ENCODE data around the gene MELK. TPM values are rescaled to one million over a fixed set of nuclear protein-coding genes. Genes with fewer than 3 reads are reported as not detected.

The MELK gene
- polyA plus RNA-seq, 1 donor from 2014 or later = 1.8 TPM

DNA sequence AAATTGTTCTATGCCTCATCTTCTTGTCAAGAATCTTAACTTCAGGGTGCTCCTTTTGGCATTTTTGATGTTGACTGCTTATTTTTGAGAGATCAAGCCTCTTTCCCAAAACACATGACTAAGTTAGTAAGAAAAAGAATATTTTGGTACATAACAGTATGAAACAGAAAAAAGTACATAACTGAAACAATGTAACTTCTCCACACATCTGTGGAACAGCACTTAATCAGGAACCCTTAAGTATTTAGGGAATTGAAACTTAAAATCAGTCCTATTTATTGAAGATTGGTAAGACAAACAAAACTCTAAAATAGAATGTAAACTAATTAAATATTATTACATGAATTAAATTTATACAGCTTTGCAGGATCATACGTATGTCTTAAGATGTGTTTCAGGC lies 103.4 kb downstream of the MELK start:
- no peaks in the 10 kb centered on the region for H3K36me3 ChIP-seq (ENCODE audit: insufficient read depth, low read length)
- no peaks in the 10 kb centered on the region for H3F3A ChIP-seq (ENCODE audit: insufficient read depth, low read length, poor library complexity, severe bottlenecking)
- no peaks in the 10 kb centered on the region for H3K9me2 ChIP-seq (ENCODE audit: insufficient read depth, low read length)
- no peak overlapping the region for H3K4me3 ChIP-seq (ENCODE audit: low read length)
- H3K9me3 ChIP-seq (ENCODE audit: low read length) = no peaks in the 10 kb centered on the region
- H3K27ac ChIP-seq (ENCODE audit: low read length) = no peak overlapping the region
- no peaks in the 10 kb centered on the region for H3K27me3 ChIP-seq (ENCODE audit: insufficient read depth, low read depth, low read length)
- no peak overlapping the region for H2AFZ ChIP-seq (ENCODE audit: low read depth, low read length)
- TF ChIP-seq, protein P1, sequence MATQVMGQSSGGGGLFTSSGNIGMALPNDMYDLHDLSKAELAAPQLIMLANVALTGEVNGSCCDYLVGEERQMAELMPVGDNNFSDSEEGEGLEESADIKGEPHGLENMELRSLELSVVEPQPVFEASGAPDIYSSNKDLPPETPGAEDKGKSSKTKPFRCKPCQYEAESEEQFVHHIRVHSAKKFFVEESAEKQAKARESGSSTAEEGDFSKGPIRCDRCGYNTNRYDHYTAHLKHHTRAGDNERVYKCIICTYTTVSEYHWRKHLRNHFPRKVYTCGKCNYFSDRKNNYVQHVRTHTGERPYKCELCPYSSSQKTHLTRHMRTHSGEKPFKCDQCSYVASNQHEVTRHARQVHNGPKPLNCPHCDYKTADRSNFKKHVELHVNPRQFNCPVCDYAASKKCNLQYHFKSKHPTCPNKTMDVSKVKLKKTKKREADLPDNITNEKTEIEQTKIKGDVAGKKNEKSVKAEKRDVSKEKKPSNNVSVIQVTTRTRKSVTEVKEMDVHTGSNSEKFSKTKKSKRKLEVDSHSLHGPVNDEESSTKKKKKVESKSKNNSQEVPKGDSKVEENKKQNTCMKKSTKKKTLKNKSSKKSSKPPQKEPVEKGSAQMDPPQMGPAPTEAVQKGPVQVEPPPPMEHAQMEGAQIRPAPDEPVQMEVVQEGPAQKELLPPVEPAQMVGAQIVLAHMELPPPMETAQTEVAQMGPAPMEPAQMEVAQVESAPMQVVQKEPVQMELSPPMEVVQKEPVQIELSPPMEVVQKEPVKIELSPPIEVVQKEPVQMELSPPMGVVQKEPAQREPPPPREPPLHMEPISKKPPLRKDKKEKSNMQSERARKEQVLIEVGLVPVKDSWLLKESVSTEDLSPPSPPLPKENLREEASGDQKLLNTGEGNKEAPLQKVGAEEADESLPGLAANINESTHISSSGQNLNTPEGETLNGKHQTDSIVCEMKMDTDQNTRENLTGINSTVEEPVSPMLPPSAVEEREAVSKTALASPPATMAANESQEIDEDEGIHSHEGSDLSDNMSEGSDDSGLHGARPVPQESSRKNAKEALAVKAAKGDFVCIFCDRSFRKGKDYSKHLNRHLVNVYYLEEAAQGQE (IDR thresholded peaks at IDR 0.05; ENCODE audit: borderline replicate concordance) = no peak
- TF ChIP-seq SMC3 (conservative IDR thresholded peaks at IDR 0.05; ENCODE audit: poor library complexity) (no peak), EZH2 (IDR thresholded peaks at IDR 0.05; ENCODE audit: borderline replicate concordance, insufficient read depth, low read length, poor library complexity, severe bottlenecking) (no peak), TAF1 (IDR thresholded peaks at IDR 0.05; ENCODE audit: low read depth) (no peak), EP300 (conservative IDR thresholded peaks at IDR 0.05; ENCODE audit: poor library complexity, severe bottlenecking) (no peak), POLR2AphosphoS5 (IDR thresholded peaks at IDR 0.05) (no peak), MXI1 (conservative IDR thresholded peaks at IDR 0.05; ENCODE audit: poor library complexity, severe bottlenecking) (no peak), RAD21 (conservative IDR thresholded peaks at IDR 0.05) (no peak)
- TF ChIP-seq, protein P2, sequence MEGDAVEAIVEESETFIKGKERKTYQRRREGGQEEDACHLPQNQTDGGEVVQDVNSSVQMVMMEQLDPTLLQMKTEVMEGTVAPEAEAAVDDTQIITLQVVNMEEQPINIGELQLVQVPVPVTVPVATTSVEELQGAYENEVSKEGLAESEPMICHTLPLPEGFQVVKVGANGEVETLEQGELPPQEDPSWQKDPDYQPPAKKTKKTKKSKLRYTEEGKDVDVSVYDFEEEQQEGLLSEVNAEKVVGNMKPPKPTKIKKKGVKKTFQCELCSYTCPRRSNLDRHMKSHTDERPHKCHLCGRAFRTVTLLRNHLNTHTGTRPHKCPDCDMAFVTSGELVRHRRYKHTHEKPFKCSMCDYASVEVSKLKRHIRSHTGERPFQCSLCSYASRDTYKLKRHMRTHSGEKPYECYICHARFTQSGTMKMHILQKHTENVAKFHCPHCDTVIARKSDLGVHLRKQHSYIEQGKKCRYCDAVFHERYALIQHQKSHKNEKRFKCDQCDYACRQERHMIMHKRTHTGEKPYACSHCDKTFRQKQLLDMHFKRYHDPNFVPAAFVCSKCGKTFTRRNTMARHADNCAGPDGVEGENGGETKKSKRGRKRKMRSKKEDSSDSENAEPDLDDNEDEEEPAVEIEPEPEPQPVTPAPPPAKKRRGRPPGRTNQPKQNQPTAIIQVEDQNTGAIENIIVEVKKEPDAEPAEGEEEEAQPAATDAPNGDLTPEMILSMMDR (IDR thresholded peaks at IDR 0.05; ENCODE audit: poor library complexity, severe bottlenecking) = no peak
- no peaks in the 10 kb centered on the region for H4K20me1 ChIP-seq (ENCODE audit: insufficient read depth)
- H3K79me2 ChIP-seq (replicated peaks; ENCODE audit: insufficient read depth, low read length) = no peaks in the 10 kb centered on the region
- H3K9ac ChIP-seq (ENCODE audit: low read length) = no peak overlapping the region
- H3K4me2 ChIP-seq (ENCODE audit: low read length) = no peak overlapping the region

DNA sequence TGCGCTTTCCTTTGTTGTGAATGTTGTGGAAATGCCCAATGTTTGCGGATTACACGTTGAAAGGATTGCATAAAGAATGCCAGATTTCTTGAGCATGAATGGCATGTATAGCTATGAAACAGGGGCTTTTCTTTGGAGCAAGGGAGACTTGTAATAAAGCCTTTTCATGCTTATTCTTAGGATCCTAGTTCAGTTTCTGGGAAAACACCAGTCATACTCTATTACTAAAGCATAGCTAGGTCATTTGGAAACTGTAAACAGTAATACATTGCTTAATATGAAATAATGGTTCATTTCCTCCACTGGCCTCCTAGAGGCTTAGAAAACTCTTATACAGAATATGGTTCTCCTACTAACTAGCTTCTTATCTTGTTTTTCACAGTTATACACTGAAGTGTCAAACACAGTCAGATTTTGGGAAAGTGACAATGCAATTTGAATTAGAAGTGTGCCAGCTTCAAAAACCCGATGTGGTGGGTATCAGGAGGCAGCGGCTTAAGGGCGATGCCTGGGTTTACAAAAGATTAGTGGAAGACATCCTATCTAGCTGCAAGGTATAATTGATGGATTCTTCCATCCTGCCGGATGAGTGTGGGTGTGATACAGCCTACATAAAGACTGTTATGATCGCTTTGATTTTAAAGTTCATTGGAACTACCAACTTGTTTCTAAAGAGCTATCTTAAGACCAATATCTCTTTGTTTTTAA lies 104.2 kb downstream of the MELK start:
- H3K79me2 ChIP-seq (replicated peaks; ENCODE audit: insufficient read depth, low read length) = no peaks in the 10 kb centered on the region
- no peak overlapping the region for H3K27ac ChIP-seq (ENCODE audit: low read length)
- H3K9me3 ChIP-seq (ENCODE audit: low read length) = no peaks in the 10 kb centered on the region
- no peaks in the 10 kb centered on the region for H3K27me3 ChIP-seq (ENCODE audit: insufficient read depth, low read depth, low read length)
- no peaks in the 10 kb centered on the region for H3K9me2 ChIP-seq (ENCODE audit: insufficient read depth, low read length)
- no peak overlapping the region for H2AFZ ChIP-seq (ENCODE audit: low read depth, low read length)
- no peak overlapping the region for H3K9ac ChIP-seq (ENCODE audit: low read length)
- H3F3A ChIP-seq (ENCODE audit: insufficient read depth, low read length, poor library complexity, severe bottlenecking) = no peaks in the 10 kb centered on the region
- H3K36me3 ChIP-seq (ENCODE audit: insufficient read depth, low read length) = no peaks in the 10 kb centered on the region
- TF ChIP-seq SMC3 (conservative IDR thresholded peaks at IDR 0.05; ENCODE audit: poor library complexity) (no peak), EP300 (conservative IDR thresholded peaks at IDR 0.05; ENCODE audit: poor library complexity, severe bottlenecking) (peak; percentile 34), POLR2AphosphoS5 (IDR thresholded peaks at IDR 0.05) (peak; percentile 44)
- H3K4me2 ChIP-seq (ENCODE audit: low read length) = no peak overlapping the region
- H3K4me3 ChIP-seq (ENCODE audit: low read length) = no peak overlapping the region
- no peaks in the 10 kb centered on the region for H4K20me1 ChIP-seq (ENCODE audit: insufficient read depth)

Data from neural cell (in vitro differentiated cells).